Neural cell (in vitro differentiated cells): Measurements from ENCODE around the gene CILP2.

ENCODE experiments used
- CTCF ChIP-seq: fragments of 450-650 bp; IDR thresholded peaks from 2 replicates; pipeline ENCODE4 v1.5.1; 2014; ENCODE audit warnings: antibody characterized with exemption, mild to moderate bottlenecking, moderate library complexity; ENCODE audit not compliant: poor library complexity, severe bottlenecking
- EP300 ChIP-seq: fragments of 450-650 bp; conservative IDR thresholded peaks from 2 replicates; pipeline ENCODE4 v1.6.1; 2014; ENCODE audit warnings: antibody characterized with exemption, mild to moderate bottlenecking, moderate library complexity; ENCODE audit not compliant: poor library complexity, severe bottlenecking
- EZH2 ChIP-seq: fragments of 200-600, 300-800 bp; shearing (Covaris generic), sonication (generic); IDR thresholded peaks from 2 replicates; pipeline ENCODE4 v1.6.1; 2014; ENCODE audit warnings: antibody characterized with exemption, low read length, borderline replicate concordance, mild to moderate bottlenecking; ENCODE audit not compliant: insufficient read depth, poor library complexity, severe bottlenecking
- POLR2AphosphoS5 ChIP-seq: IDR thresholded peaks from 2 replicates; pipeline ENCODE4 v1.6.1; 2012
- RAD21 ChIP-seq: fragments of 450-650 bp; conservative IDR thresholded peaks from 2 replicates; pipeline ENCODE4 v1.6.1; 2014; ENCODE audit warnings: antibody characterized with exemption, mild to moderate bottlenecking, moderate library complexity
- REST ChIP-seq: IDR thresholded peaks from 2 replicates; pipeline ENCODE4 v1.6.1; 2012; ENCODE audit warnings: borderline replicate concordance
- SMC3 ChIP-seq: fragments of 450-650 bp; conservative IDR thresholded peaks from 2 replicates; pipeline ENCODE4 v1.6.1; 2014; ENCODE audit warnings: antibody characterized with exemption, mild to moderate bottlenecking, moderate library complexity; ENCODE audit not compliant: poor library complexity
- TAF1 ChIP-seq: IDR thresholded peaks from 2 replicates; pipeline ENCODE4 v1.6.1; 2012; ENCODE audit warnings: low read depth

DNA sequence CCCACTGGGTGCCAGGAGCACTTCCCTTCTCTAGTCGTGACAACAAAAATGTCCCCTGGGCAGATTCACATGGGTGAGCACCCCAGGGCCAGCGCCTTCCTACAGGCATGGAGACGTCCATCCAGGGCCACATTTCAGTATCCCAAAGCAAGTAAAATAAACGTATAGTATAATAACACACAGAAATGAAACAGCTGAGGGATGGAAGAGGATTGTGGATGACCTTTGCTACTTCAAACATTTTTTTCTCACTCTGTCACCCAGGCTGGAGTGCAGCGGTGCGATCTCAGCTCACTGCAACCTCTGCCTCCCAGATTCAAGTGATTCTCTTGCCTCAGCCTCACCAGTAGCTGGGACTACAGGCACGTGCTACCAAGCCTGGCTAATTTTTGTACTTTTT lies 28.2 kb downstream of the CILP2 start:
- no peak for TF ChIP-seq CTCF
- no peak for TF ChIP-seq EZH2
- TF ChIP-seq RAD21 = no peak
- no peak for TF ChIP-seq EP300
- no peak for TF ChIP-seq TAF1
- no peak for TF ChIP-seq SMC3
- no peak for TF ChIP-seq REST
- TF ChIP-seq POLR2AphosphoS5 = no peak
